ENCODE measurements around the gene PEPD. TPM values are rescaled to one million over a fixed set of nuclear protein-coding genes. Genes with fewer than 3 reads are reported as not detected.

The PEPD gene
- total RNA-seq, 2 donors from 2014 or later, result 52.2 to 67.9 TPM

GRCh38 chr19:33411621-33412180 is 109.9 kb downstream of the PEPD start:
- no peaks in the 10 kb centered on the region for H3K9me3 ChIP-seq (ENCODE audit: control insufficient read depth, low read length)
- no peaks in the 10 kb centered on the region for H3K36me3 Mint-ChIP-seq (ENCODE audit: low read depth)
- 93 to 96% methylated on average over 12 to 20 of the region's 20 CpGs for WGBS, 2 experiments (ENCODE audit: insufficient coverage in 1 of 2, insufficient read length in 1 of 2)
- no peak overlapping the region for H3K27ac ChIP-seq (ENCODE audit: low read depth, low read length)
- H3K4me3 ChIP-seq (ENCODE audit: low read length), result no peak overlapping the region
- H3K4me1 Mint-ChIP-seq, result peaks cover under 1% of the 10 kb centered on the region
- H3K27me3 Mint-ChIP-seq (ENCODE audit: insufficient read depth), result no peaks in the 10 kb centered on the region
- no peak overlapping the region for H3K27ac Mint-ChIP-seq
- no peak for DNase-seq
- no peak overlapping the region for H3K4me3 Mint-ChIP-seq
- H3K9ac ChIP-seq (ENCODE audit: extremely low read depth, low read length, poor library complexity, severe bottlenecking), result no peak overlapping the region
- no peaks in the 10 kb centered on the region for H3K36me3 ChIP-seq (ENCODE audit: control insufficient read depth, insufficient read depth, low read length)
- TF ChIP-seq CTCF (conservative IDR thresholded peaks at IDR 0.05), result no peak
- H3K4me1 ChIP-seq (ENCODE audit: control insufficient read depth, insufficient read depth, low read length), result peaks cover under 1% of the 10 kb centered on the region
- H3K9me3 Mint-ChIP-seq, result no peaks in the 10 kb centered on the region
- H3K27me3 ChIP-seq (ENCODE audit: control insufficient read depth, insufficient read depth, low read length, poor library complexity, severe bottlenecking), result no peaks in the 10 kb centered on the region

- Histone ChIP-seq H3K9me3 (ENCODE audit: control insufficient read depth, low read length) (no peaks in the 10 kb centered on the region), H3K4me1 (ENCODE audit: control insufficient read depth, insufficient read depth, low read length) (peaks cover 5% of the 10 kb centered on the region), H3K27me3 (ENCODE audit: control insufficient read depth, insufficient read depth, low read length, poor library complexity, severe bottlenecking) (no peaks in the 10 kb centered on the region), H3K4me3 (ENCODE audit: low read length) (no peak overlapping the region), H3K36me3 (ENCODE audit: control insufficient read depth, insufficient read depth, low read length) (no peaks in the 10 kb centered on the region), H3K9ac (ENCODE audit: extremely low read depth, low read length, poor library complexity, severe bottlenecking) (no peak overlapping the region), H3K27ac (ENCODE audit: low read depth, low read length) (no peak overlapping the region)
- WGBS, 2 experiments (ENCODE audit: insufficient coverage in 1 of 2, insufficient read length in 1 of 2), result 84 to 90% methylated on average over 17 to 21 of the region's 21 CpGs
- TF ChIP-seq CTCF (conservative IDR thresholded peaks at IDR 0.05), result no peak
- Mint-ChIP-seq H3K36me3 (ENCODE audit: low read depth) (no peaks in the 10 kb centered on the region), H3K27me3 (ENCODE audit: insufficient read depth) (no peaks in the 10 kb centered on the region), H3K27ac (no peak overlapping the region), H3K4me1 (peaks cover 2% of the 10 kb centered on the region), H3K4me3 (no peak overlapping the region), H3K9me3 (no peaks in the 10 kb centered on the region)
- no peak for DNase-seq
Measured at GRCh38 chr19:33410915-33411401, 110.6 kb downstream of the PEPD start.

- WGBS, 2 experiments (ENCODE audit: insufficient coverage in 1 of 2, insufficient read length in 1 of 2), result 96 to 99% methylated on average over 18 to 27 of the region's 27 CpGs
- Histone ChIP-seq H3K9ac (ENCODE audit: extremely low read depth, low read length, poor library complexity, severe bottlenecking) (no peak overlapping the region), H3K4me1 (ENCODE audit: control insufficient read depth, insufficient read depth, low read length) (peaks cover 5% of the 10 kb centered on the region), H3K4me3 (ENCODE audit: low read length) (no peak overlapping the region), H3K9me3 (ENCODE audit: control insufficient read depth, low read length) (no peaks in the 10 kb centered on the region), H3K27ac (ENCODE audit: low read depth, low read length) (peak overlapping the region; percentile 53), H3K27me3 (ENCODE audit: control insufficient read depth, insufficient read depth, low read length, poor library complexity, severe bottlenecking) (no peaks in the 10 kb centered on the region), H3K36me3 (ENCODE audit: control insufficient read depth, insufficient read depth, low read length) (no peaks in the 10 kb centered on the region)
- H3K27me3 Mint-ChIP-seq (ENCODE audit: insufficient read depth), result no peaks in the 10 kb centered on the region
- H3K4me3 Mint-ChIP-seq, result no peak overlapping the region
- no peak overlapping the region for H3K27ac Mint-ChIP-seq
- no peaks in the 10 kb centered on the region for H3K9me3 Mint-ChIP-seq
- H3K36me3 Mint-ChIP-seq (ENCODE audit: low read depth), result no peaks in the 10 kb centered on the region
- no peak for DNase-seq
- peaks cover 2% of the 10 kb centered on the region for H3K4me1 Mint-ChIP-seq
- TF ChIP-seq CTCF (conservative IDR thresholded peaks at IDR 0.05), result no peak
Measured at GRCh38 chr19:33409906-33410685, 111.5 kb downstream of the PEPD start.

All from endodermal cell (in vitro differentiated cells).